GM18868 (cell line): ENCODE results near the gene CEP290.
"Not testable (repeated sequence)": the region's sequence is repeated elsewhere in the genome, so short reads cannot be mapped to it uniquely, and the experiment has no call there.

Experiments
- ATAC-seq: cut with Tn5 transposase; IDR thresholded peaks from one replicate; pipeline ENCODE4 v1.9.1; 2021; ENCODE audit warnings: mild to moderate bottlenecking, moderate library complexity; ENCODE audit not compliant: unreplicated experiment

Gene CEP290

GRCh38 chr12:88144546-88145468 is 2.9 kb upstream of the CEP290 start:
- ATAC-seq, result no peak

DNA sequence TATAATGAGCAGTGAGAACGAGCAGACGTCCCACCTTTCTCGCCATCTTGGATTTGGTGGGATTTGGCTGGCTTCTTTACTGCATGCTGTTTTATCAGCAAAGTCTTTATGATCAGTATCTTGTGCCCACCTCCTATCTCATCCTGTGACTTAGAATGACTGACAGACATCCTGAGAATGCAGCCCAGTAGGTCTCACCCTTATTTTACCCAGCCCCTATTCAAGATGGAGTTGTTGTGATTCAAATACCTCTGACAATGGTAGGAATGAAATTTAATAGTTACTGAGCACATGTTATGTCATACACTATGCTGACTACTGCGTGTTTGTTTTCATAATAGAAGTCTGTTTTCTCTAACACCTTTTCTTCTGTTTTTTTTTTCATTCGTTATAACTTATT is 2.1 kb upstream of the CEP290 start:
- no peak for ATAC-seq

DNA sequence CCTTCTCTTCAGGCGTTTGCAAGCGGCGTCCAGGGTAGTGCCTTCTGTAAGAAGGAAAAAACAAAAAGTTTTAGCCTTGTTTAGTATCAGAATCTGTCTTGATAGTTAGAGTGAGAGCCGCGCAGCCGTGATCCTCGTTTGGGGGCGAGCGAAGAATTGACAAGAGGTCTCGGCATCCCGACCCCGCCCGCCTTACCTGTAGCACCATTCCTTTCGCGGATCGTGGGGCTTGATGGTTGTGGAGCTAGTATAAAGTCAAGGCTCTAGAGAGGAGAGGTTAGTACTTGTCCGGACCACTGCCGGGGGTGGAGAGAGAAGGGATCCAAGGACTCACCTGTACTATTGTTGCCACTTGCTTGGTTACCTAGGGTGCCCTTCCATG is 713 bp upstream of the CEP290 start:
- ATAC-seq, result peak; percentile 2

DNA sequence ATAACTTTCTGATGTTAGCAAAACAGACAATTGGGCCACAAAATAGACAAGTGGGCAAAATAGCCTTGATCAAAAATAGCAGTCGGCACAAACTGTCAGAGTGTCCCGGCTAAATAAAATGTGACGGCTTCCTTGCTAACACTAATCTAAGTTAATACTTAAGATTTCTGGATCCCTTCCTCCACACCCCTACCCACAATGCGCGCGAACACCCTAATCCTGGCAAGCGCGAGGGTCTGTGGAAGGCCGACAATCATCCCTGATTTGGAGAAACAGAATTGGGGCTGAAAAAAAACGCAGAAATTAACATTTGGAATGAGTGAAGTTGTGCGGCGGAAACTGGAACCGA is 489 bp downstream of the CEP290 start:
- ATAC-seq, result peak; percentile 0

- not testable (repeated sequence) for ATAC-seq
Observed at GRCh38 chr12:88139711-88140110, 2.2 kb downstream of the CEP290 start.

DNA sequence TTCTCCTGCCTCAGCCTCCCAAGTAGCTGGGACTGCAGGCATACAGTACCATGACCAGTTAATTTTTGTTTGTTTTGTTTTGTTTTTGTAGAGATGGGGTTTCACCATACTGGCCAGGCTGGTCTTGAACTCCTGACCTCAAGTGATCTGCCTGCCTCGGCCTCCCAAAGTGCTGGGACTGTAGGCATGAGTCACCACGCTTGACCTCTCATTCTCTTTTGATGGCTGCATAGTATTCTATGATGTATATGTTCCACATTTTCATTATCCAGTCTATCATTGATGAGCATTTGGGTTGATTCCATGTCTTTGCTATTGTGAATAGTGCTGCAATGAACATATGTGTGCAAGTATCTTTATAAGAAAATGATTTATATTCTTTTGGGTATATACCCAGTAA is 8.7 kb downstream of the CEP290 start:
- ATAC-seq, result not testable (repeated sequence)

- ATAC-seq, result no peak
Observed at GRCh38 chr12:88132392-88132791, 9.5 kb downstream of the CEP290 start.

DNA sequence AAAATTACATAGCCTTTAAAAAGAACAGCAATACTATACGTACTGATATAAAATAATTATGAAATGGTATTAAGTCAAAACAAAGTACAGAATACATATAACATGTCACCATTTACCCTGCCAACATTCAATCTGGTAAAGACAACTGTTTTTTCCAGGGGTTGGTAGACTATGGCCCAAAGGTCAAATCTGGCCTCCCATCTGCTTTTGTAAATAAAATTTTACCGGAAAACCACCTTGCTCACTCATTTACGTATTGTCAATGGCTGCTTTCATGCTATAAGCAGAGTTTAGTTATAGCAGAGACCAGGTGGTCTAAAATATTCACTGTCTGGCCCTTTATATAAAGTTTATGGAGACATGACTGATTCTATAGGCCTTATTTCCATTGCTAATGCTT is 14.0 kb downstream of the CEP290 start:
- ATAC-seq, result no peak

DNA sequence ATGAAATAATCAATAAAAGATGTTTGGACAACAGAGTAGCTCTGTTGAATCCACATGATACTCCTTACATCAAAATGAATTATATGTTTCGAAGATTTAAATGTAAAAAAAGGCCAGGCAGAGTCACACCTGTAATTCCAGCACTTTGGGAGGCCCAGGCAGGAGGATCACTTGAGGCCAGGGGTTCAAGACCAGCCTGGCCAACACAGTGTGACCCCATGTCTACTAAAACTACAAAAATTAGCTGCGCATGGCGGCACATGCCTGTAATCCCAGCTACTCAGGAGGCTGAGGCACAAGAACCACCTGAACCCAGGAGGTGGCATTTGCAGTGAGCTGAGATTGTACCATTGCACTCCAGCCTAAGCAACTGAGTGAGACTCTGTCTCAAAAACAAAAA is 14.8 kb downstream of the CEP290 start:
- no peak for ATAC-seq

DNA sequence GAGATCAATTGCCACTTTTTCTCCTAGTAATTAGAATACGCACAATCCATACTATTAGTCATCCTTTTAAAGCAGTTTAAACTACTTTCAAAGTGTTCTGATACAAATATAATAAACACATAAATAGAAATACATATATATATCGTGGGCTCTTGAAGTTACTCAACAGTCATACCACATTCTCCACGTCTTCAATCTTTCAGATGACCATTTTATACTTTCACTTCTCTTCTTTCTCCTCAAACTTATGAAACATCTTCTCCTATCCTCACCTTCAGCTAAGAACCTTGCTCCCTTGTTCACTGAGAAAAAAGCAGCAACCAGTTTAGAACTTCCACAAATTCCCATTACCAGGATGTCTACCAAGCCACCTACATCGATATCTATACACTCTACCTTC is 19.2 kb downstream of the CEP290 start:
- ATAC-seq, result peak; percentile 84

DNA sequence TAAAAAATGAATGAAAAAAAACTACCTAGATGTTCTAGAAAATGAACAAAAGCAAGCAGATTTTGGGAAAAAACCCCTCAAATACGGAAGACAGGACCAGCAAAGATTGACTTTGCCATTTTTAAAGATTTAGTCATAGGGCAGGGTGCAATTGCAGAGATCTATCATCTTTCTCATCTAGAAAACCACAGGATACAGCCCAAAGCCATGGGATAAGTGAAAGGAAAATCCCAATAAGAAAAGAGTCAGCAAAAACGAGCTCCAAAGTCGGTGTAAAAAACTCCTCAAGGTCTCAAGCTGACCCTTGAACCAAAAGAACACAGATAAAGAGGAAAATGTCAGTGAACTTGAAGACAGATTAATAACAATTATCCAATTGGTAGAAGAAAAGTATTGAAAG is 28.0 kb downstream of the CEP290 start:
- ATAC-seq, result no peak

DNA sequence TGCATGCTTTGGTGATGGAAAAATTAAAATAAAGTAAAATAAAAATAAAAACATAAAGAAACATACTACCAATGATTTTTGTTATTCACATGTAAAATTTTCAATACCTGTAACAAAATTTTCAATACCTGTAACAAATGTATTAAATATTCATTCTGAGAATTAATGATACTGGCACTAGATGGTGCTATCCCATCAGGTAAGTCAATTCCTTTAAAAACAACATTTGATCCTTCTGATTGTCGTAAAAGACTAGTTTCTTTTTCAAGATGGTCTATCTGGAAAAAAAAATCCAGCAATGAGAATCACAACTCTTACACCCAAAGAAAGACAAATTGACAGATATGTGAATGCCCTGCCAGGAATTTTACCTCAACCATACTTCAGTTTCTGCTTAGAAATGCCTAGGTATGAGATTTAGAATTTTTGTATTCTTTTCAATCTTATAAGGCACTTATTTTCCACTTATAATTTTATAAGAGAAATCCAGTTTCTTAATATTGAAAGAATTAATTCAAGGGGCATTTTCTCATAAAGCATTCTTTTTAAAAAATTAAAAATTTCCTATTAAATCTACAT is 30.7 kb downstream of the CEP290 start:
- peak; percentile 71 for ATAC-seq

DNA sequence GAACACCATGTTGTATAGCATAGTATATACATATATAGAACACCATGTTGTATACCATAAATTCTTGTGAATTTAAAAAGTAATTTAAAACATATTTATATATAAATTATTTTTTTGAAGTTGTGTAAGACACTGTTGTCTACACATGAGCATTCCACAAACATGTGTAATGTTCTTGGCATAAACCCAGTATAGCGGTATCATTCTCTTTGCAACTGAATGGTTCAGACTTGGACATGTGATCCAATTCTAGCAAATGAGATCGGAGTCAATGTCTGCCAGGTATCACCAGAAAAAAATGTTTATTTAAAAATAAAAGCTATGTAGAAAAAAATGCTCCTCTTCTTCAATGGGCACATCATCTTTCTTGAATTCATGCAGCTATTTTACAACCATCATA is 33.9 kb downstream of the CEP290 start:
- no peak for ATAC-seq

GRCh38 chr12:88093573-88093972 is 48.3 kb downstream of the CEP290 start:
- ATAC-seq, result no peak

- no peak for ATAC-seq
Observed at GRCh38 chr12:88092771-88093170, 49.1 kb downstream of the CEP290 start.

DNA sequence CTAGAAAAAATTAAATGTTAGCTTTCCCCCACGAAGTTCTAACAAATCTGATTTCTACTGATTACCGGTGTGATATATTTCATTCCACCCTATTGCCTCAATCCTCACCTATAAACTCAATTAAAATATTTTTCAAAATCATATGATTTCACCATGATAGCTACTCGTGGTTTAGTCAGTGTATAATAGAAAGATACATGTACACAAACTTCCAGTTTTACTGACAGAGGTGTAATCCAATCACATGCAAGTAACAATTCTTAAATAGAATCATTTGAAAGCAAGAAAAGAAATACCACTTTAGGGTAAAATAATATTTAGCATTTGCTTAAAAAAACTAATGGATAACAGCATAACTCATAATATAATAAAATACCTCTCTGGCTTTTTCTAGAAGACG is 57.7 kb downstream of the CEP290 start:
- no peak for ATAC-seq

GRCh38 chr12:88083634-88084033 is 58.3 kb downstream of the CEP290 start:
- no peak for ATAC-seq

- no peak for ATAC-seq
Observed at GRCh38 chr12:88081247-88081646, 60.6 kb downstream of the CEP290 start.

- no peak for ATAC-seq
Observed at GRCh38 chr12:88067301-88067700, 74.6 kb downstream of the CEP290 start.

DNA sequence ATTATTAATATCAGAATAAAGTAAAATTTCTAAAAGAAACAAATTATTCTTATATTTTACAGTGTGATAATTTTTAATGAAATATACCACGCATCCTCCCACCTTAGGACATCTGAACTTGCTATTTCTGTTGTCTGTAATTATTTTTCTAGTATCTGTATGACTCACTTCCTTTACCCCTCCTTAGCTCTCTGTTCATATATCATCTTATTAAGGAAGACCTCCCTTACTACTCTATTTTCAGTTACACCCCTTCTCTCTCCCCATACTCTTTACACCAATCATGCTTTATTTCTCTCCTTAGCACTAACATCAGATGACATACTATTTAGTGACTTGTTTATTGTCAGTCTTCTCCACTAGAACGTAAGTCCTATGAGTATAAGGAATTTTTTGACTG is 78.5 kb downstream of the CEP290 start:
- ATAC-seq, result peak; percentile 90

GRCh38 chr12:88062474-88062873 is 79.4 kb downstream of the CEP290 start:
- peak; percentile 78 for ATAC-seq

DNA sequence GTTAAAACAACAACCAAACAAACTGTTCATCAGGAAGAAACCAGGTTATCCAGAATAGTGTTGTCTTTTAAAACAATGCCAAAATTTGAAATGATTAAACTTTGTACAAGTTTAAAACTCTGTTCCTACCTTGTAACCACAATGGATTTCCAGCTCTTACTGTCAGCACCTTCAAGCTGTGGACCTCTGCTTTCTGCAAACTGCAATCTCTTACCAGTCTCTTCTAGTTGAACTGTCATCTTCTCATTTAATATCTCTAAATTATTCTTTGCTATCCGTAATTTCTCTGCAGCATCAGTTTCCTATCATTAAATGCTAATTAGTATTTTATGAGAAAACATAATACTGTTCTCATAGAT is 83.2 kb downstream of the CEP290 start:
- ATAC-seq, result no peak
